Right renal cortex interstitium (tissue), 3 donors: ENCODE data around the gene CTSL. TPM values are rescaled to one million over a fixed set of nuclear protein-coding genes. Genes with fewer than 3 reads are reported as not detected.

Source experiments
- DNase-seq, 3 donors: peaks; one replicate each; pipeline ENCODE4 v3.0.0-alpha.2; 2013; ENCODE audit warnings: low read depth in 3 of 3, low spot score in 2 of 3
- polyA plus RNA-seq, 3 donors: library from polyadenylated mRNA; unstranded; fragments of 120-200 nt; gene quantifications; one replicate each; pipeline ENCODE4 v1.2.1, GENCODE V29; 2013; ENCODE audit not compliant: insufficient read length in 3 of 3

CTSL gene
- polyA plus RNA-seq, 3 donors, result 180 to 204 (median 199) TPM

GRCh38 chr9:87698069-87698809, 27.7 kb upstream of the CTSL start:
- DNase-seq, result no peak

DNA sequence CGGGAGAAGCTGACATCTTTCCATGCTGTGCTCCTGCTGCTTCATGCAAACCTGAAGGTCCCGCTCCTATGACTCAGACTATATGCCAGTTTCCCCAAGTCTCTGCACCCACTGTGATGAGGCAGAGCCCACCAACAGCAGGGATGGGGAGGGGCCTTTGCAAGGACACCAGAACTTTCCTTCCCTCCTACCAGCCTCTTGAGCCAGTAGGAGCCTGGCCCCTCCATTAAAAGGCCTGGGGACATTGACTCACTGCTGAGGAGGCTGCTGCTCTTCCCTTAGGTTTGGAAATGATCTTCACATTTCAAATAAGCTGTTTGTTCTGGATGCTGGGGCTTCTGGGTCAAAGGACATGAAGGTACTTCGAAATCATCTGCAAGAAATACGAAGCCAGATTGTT, 26.1 kb upstream of the CTSL start:
- no peak for DNase-seq

DNA sequence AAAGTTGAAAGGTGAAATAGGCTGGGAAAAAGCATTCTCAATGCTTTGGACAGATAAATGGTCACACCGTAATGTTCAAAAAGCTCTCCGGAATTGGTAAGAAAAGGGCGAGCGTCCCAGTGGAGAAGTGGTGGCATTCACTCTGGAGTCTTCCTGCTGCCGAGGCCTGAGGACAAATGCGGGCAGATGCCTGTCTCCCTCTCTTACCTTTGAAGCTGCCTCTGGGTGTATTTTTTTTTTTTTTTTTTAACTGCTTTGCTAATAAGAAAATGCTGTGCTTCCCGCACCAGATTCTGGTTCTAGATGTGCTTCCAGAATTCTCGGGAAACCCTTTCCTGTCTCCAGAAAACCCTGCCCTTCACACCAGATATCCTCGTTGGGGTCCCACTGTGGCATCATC, 24.4 kb upstream of the CTSL start:
- no peak for DNase-seq

GRCh38 chr9:87701931-87702421, 23.9 kb upstream of the CTSL start:
- DNase-seq, result peak in 1 of 3 donors; percentile 27

DNA sequence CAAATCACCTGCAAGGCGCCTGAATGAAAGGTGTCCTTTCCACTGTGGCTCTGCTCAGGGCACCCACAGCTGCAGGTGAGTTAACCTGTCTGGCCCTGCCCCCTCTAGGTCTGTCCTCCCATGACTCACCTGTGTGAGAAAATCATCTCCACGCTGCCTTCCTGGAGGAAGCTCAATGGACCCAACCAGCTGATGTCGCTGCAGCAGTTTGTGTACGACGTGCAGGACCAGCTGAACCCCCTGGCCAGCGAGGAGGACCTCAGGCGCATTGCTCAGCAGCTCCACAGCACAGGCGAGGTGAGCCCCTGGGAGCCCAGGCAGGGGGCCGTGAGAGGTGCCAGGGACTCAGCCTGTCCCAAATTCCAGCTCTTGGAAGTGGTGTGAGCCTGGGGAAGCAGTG, 23.0 kb upstream of the CTSL start:
- no peak for DNase-seq

DNA sequence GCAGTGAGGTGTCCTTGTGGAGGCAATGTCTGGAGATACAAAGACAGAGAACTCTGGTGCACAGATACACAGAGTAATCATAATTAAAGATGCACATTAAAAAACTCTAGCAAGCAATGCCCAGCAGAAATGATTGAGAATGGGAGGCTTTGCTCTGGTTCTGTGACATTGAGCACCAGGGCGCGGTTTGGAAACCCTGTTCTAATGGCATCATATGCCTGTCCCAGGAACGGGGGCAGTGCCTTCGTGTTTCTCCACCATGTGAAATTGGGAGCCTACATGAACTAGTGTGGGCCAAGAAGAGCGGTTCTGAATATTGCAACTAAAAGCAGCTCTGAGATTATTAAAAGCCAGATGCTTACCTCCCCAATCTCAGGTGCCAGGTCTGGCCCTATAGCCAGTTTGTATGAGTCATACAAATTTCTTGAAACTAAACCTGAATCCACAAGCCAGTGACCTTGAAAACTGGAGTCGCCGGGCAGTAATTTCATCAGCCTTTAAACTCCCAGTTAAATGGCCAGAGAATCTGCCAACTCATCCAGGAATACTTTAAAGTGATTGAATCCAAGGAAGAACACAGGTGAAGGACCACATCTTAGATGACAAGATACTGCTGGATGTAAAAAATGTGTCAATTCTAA, 22.2 kb upstream of the CTSL start:
- DNase-seq, result no peak

GRCh38 chr9:87704342-87704741, 21.6 kb upstream of the CTSL start:
- DNase-seq, result no peak

- no peak for DNase-seq
These were observed 19.7 kb upstream of the CTSL start for GRCh38 chr9:87706066-87706739.

- DNase-seq, result no peak
These were observed 18.0 kb upstream of the CTSL start for GRCh38 chr9:87707805-87708506.

DNA sequence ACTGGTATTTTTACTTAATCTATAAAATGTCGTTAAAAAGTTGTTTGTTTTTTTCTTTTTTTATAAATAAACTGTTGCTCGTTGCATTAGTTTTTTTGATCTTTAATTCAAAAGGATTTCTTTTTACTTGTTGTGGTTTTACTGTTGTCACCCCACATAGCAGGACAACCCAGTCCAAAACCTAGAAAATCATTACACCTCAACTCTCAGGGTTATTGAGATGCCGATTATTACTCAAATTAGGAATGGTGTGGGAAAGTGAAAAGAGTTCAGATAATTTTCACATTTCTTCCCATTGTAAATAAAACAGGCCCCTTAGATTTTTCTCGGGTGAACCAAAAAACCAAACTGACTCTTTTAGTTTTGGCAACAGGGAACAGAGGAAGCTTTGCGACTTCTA, 17.4 kb upstream of the CTSL start:
- DNase-seq, result no peak

GRCh38 chr9:87708986-87709728, 16.8 kb upstream of the CTSL start:
- no peak for DNase-seq

DNA sequence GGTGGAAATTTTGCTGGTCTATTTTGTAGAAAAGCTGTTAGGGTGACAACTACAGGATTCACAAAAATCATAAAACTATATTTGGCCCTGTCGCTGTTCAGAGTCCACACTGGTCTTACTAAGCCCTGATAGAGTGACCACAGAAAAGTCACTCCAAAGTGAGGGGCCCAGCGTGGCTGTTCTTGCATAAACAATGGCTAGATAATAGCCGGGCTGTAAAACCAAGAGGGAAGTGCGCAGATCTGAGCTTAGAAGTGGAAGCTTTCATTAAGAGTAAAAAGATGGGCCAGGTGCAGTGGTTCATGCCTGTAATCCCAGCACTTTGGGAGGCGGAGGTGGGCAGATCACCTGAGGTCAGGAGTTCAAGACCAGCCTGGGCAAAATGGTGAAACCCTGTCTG, 15.5 kb upstream of the CTSL start:
- DNase-seq, result no peak

GRCh38 chr9:87711857-87712800, 13.8 kb upstream of the CTSL start:
- DNase-seq, result no peak

GRCh38 chr9:87712801-87713277, 13.1 kb upstream of the CTSL start:
- DNase-seq, result no peak

DNA sequence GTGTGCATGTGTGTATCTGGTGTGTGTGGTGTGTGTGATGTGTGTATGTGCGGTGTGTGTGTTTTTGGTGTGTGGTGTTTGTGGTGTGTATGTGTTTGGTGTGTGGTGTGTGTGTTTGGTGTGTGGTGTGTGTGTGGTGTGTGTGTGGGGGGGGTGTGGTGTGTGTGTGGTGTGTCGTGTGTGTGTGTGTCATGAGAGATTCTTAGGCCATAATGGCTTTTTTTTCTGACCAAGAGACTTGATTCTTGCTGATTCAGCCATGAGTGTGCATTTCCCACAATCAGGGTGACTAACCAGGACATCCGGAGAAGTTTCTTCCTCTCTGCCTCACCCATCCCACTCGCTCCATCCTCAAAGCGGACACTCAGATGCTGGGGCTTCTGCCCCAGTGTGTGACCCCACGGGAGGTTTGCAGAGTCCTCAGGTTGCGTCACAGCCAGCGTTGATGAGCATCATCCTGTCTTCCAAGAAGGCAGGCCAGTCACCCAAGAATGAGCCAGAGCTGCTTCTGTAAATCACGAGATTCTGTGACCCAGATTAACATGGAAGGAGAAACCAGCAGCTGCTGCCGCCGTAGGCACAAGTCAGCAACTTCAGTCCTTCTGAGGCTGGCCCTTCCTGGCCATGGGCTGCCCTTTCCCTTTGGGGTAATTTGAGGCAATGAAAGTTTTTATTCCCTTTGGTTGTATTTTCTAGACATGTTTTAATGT, 12.5 kb upstream of the CTSL start:
- no peak for DNase-seq

DNA sequence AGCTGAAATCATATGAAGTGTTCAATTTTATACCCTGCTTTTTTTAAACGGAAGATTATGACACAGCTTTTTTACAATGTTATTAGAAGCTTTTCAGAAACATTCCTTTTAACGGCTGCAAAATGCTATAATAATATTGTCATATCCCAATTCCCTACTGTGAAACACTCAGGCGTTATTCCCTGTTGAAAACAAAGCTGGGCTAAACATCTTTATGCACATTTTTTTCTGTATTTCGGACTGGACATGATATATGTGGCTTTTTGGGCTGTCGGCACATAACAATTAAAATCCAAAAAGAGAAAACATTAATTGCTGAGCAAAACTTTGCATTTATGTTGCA, 12.0 kb upstream of the CTSL start:
- DNase-seq, result no peak

- DNase-seq, result no peak
These were observed 11.1 kb upstream of the CTSL start for GRCh38 chr9:87714819-87715218.

- DNase-seq, result no peak
These were observed 9.8 kb upstream of the CTSL start for GRCh38 chr9:87716141-87716540.

DNA sequence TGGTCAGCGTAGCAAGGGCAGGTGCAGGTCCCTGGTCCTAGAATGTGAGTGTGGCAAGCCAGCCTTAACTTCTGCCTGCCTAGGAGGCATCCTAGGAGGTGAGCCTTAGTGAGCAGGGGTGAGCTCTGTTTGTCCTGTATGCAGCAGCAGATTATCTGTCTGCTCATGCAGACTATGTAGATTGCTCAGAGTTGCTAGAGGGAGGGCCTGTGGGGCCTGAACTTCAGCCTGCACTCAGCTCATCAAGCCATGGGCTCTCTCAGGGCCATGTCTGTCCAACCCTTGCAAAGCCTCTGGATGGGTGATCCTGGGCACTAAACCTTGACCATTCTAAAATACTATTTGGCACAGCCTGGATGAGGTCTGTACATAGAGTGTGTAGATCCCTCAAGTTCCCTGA, 8.5 kb upstream of the CTSL start:
- no peak for DNase-seq
